Measurements from ENCODE around the gene PI4KA. TPM values are rescaled to one million over a fixed set of nuclear protein-coding genes. Genes with fewer than 3 reads are reported as not detected.
A peak's percentile ranks its signal among the peaks of the same experiment; 100 is the strongest.
"Not testable (repeated sequence)": the region's sequence is repeated elsewhere in the genome, so short reads cannot be mapped to it uniquely, and the experiment has no call there.

The PI4KA gene
- total RNA-seq, 1 donor from 2014 or later, result 140 TPM

GRCh38 chr22:20773793-20774212, 84.8 kb downstream of the PI4KA start, which contains the start of gene SERPIND1:
Gene SERPIND1 (plus strand): TSS chr22:20774113. CDS start chr22:20779313, 5,200 bp downstream.
- no peak for DNase-seq (ENCODE audit: low spot score, unreplicated experiment)
- no peak within 1 kb of the TSS for H3K4me3 Mint-ChIP-seq (ENCODE audit: low read depth)
- TF ChIP-seq CTCF (IDR thresholded peaks at IDR 0.05; ENCODE audit: unreplicated experiment), result no peak
- H3K9me3 Mint-ChIP-seq (ENCODE audit: low read depth), result no peaks in the 10 kb centered on the region
- H3K27ac Mint-ChIP-seq, result peak within 1 kb of the TSS; percentile 62
- H3K4me1 Mint-ChIP-seq (ENCODE audit: low read depth), result peaks cover 15% of the 10 kb centered on the region
- H3K36me3 Mint-ChIP-seq (ENCODE audit: insufficient read depth), result peaks cover 8% of the 10 kb centered on the region
- H3K27me3 Mint-ChIP-seq, result no peaks in the 10 kb centered on the region

- peak; percentile 49 for TF ChIP-seq CTCF (IDR thresholded peaks at IDR 0.05; ENCODE audit: unreplicated experiment)
- no peak for DNase-seq (ENCODE audit: low spot score, unreplicated experiment)
- no peak overlapping the region for H3K27ac Mint-ChIP-seq
Observed at GRCh38 chr22:20771918-20772625, 86.5 kb downstream of the PI4KA start.

GRCh38 chr22:20769496-20769826, 89.2 kb downstream of the PI4KA start:
- H3K36me3 Mint-ChIP-seq (ENCODE audit: insufficient read depth); H3K9me3 Mint-ChIP-seq (ENCODE audit: low read depth); H3K27me3 Mint-ChIP-seq; H3K4me3 Mint-ChIP-seq (ENCODE audit: low read depth); DNase-seq (ENCODE audit: low spot score, unreplicated experiment); H3K27ac Mint-ChIP-seq; H3K4me1 Mint-ChIP-seq (ENCODE audit: low read depth): not testable (repeated sequence)

More at GRCh38 chr22:20771918-20772625, 86.5 kb downstream of the PI4KA start:
- Mint-ChIP-seq H3K4me3 (ENCODE audit: low read depth) (no peak overlapping the region), H3K27me3 (no peaks in the 10 kb centered on the region), H3K9me3 (ENCODE audit: low read depth) (no peaks in the 10 kb centered on the region), H3K36me3 (ENCODE audit: insufficient read depth) (peaks cover 6% of the 10 kb centered on the region), H3K4me1 (ENCODE audit: low read depth) (peaks cover 6% of the 10 kb centered on the region)

GRCh38 chr22:20766530-20766929, 92.1 kb downstream of the PI4KA start:
- no peak for TF ChIP-seq CTCF (IDR thresholded peaks at IDR 0.05; ENCODE audit: unreplicated experiment)
- H3K36me3 Mint-ChIP-seq (ENCODE audit: insufficient read depth), result peaks cover 18% of the 10 kb centered on the region
- H3K4me3 Mint-ChIP-seq (ENCODE audit: low read depth), result no peak overlapping the region
- H3K27ac Mint-ChIP-seq, result no peak overlapping the region
- H3K4me1 Mint-ChIP-seq (ENCODE audit: low read depth), result no peaks in the 10 kb centered on the region
- H3K27me3 Mint-ChIP-seq, result no peaks in the 10 kb centered on the region
- no peaks in the 10 kb centered on the region for H3K9me3 Mint-ChIP-seq (ENCODE audit: low read depth)
- DNase-seq (ENCODE audit: low spot score, unreplicated experiment), result no peak

GRCh38 chr22:20765938-20766337, 92.7 kb downstream of the PI4KA start:
- H3K27ac Mint-ChIP-seq, result no peak overlapping the region
- no peak overlapping the region for H3K4me3 Mint-ChIP-seq (ENCODE audit: low read depth)
- no peak for DNase-seq (ENCODE audit: low spot score, unreplicated experiment)
- TF ChIP-seq CTCF (IDR thresholded peaks at IDR 0.05; ENCODE audit: unreplicated experiment), result no peak
- no peaks in the 10 kb centered on the region for H3K4me1 Mint-ChIP-seq (ENCODE audit: low read depth)
- H3K36me3 Mint-ChIP-seq (ENCODE audit: insufficient read depth), result peaks cover 18% of the 10 kb centered on the region
- no peaks in the 10 kb centered on the region for H3K9me3 Mint-ChIP-seq (ENCODE audit: low read depth)
- H3K27me3 Mint-ChIP-seq, result no peaks in the 10 kb centered on the region

GRCh38 chr22:20764729-20765128, 93.9 kb downstream of the PI4KA start:
- H3K36me3 Mint-ChIP-seq (ENCODE audit: insufficient read depth), result peaks cover 17% of the 10 kb centered on the region
- no peaks in the 10 kb centered on the region for H3K27me3 Mint-ChIP-seq
- H3K27ac Mint-ChIP-seq, result no peak overlapping the region
- no peak for DNase-seq (ENCODE audit: low spot score, unreplicated experiment)
- no peak overlapping the region for H3K4me3 Mint-ChIP-seq (ENCODE audit: low read depth)
- TF ChIP-seq CTCF (IDR thresholded peaks at IDR 0.05; ENCODE audit: unreplicated experiment), result no peak
- H3K9me3 Mint-ChIP-seq (ENCODE audit: low read depth), result no peaks in the 10 kb centered on the region
- H3K4me1 Mint-ChIP-seq (ENCODE audit: low read depth), result no peaks in the 10 kb centered on the region

All from progenitor cell of endocrine pancreas (in vitro differentiated cells).